Activated naive CD4-positive, alpha-beta T cell treated with anti-CD3 and anti-CD28 coated beads, Interleukin-2, amount 50 U/mL, for 72 hours (primary cell): ENCODE data around the gene GPR15LG. TPM values are rescaled to one million over a fixed set of nuclear protein-coding genes. Genes with fewer than 3 reads are reported as not detected.
"Not testable (repeated sequence)": the region's sequence is repeated elsewhere in the genome, so short reads cannot be mapped to it uniquely, and the experiment has no call there.

Experiments used
- ATAC-seq, 2 donors: fragments of 150-1000 bp; cut with Tn5 transposase; 2 replicates each; pipeline ENCODE4 v1.10.0; 2021; ENCODE audit warnings: mild to moderate bottlenecking in 2 of 2, moderate library complexity in 2 of 2
- DNase-seq, 2 donors: peaks; one replicate each; pipeline ENCODE4 v3.0.0; 2021 to 2022; ENCODE audit warnings: low spot score in 2 of 2
- H3K27ac Mint-ChIP-seq, 2 donors: one replicate each; pipeline ENCODE4 v1.8.0; 2022; ENCODE audit warnings: mild to moderate bottlenecking in 2 of 2, mixed read lengths in 2 of 2
- H3K36me3 Mint-ChIP-seq, 2 donors: one replicate each; pipeline ENCODE4 v1.8.0; 2022; ENCODE audit warnings: mixed read lengths in 2 of 2
- H3K9me3 Mint-ChIP-seq, 2 donors: one replicate each; pipeline ENCODE4 v1.8.0; 2022; ENCODE audit warnings: mixed read lengths in 2 of 2
- total RNA-seq, 2 donors: library from RNA; stranded (reverse); gene quantifications; one replicate each; pipeline ENCODE4 v1.2.3, GENCODE V29; 2022

Gene GPR15LG
- total RNA-seq: not detected

DNA sequence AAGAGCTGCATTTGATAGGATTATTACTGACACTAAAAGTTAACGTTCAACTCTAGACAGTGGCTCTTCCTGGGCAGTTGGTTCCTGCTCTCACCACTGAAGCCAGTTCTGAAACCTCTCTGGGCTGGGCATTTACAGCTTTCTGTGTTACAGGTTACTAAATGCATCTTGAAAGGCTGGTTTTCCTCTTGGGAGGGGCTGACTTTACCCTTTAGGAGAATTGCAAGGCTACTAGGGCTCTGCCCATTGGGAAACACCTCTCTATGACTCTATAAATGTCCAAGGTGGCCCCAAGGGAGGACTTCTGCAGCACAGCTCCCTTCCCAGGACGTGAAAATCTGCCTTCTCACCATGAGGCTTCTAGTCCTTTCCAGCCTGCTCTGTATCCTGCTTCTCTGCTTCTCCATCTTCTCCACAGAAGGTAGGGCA, at the start of gene GPR15LG:
Gene GPR15LG, plus strand, starts transcription at position 301 of the 429 bp plus-strand sequence. Its CDS starts 51 bp downstream, at position 352.
- no peaks in the 10 kb centered on the region for H3K9me3 Mint-ChIP-seq
- H3K27ac Mint-ChIP-seq: no peak within 1 kb of the TSS
- no peak for DNase-seq
- no peak for ATAC-seq
- H3K36me3 Mint-ChIP-seq: no peaks in the 10 kb centered on the region

- H3K9me3 Mint-ChIP-seq: peaks cover 17% of the 10 kb centered on the region in 2 donors
- H3K27ac Mint-ChIP-seq, DNase-seq: not testable (repeated sequence)
- H3K36me3 Mint-ChIP-seq: peaks cover 11 to 34% of the 10 kb centered on the region in 2 donors
- ATAC-seq: peak; percentile 71 to 74
Observed at GRCh38 chr10:84125910-84126784, 47.5 kb upstream of the GPR15LG start.

DNA sequence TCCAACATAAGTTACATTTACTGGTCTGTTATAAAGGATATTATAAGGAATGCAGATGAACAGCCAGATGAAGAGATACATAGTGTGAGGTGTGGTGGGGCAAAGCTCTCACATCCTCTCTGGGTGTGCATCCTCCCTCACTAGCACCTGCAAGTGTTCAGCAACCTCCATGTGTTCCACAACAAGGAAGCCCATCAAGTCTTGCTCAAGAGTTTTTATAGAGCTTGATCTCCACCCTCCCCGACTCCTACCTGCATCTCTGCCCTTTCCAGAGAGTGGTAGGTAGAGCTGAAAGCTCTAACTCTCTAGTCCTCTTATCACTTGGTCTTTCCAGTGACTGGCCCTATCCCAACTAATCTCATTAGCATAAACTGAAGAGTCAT, 46.8 kb upstream of the GPR15LG start:
- ATAC-seq (no peak), DNase-seq (no peak)
- H3K36me3 Mint-ChIP-seq: peaks cover 11 to 34% of the 10 kb centered on the region in 2 donors
- H3K27ac Mint-ChIP-seq: no peak overlapping the region
- H3K9me3 Mint-ChIP-seq: peaks cover 17% of the 10 kb centered on the region in 2 donors

- DNase-seq (no peak), ATAC-seq (no peak)
- Mint-ChIP-seq H3K9me3 (no peaks in the 10 kb centered on the region), H3K36me3 (peaks cover 10% of the 10 kb centered on the region in 2 donors), H3K27ac (no peak overlapping the region)
Observed at GRCh38 chr10:84135836-84136235, 37.8 kb upstream of the GPR15LG start.

GRCh38 chr10:84137811-84138210, 35.8 kb upstream of the GPR15LG start:
- H3K9me3 Mint-ChIP-seq: no peaks in the 10 kb centered on the region

DNA sequence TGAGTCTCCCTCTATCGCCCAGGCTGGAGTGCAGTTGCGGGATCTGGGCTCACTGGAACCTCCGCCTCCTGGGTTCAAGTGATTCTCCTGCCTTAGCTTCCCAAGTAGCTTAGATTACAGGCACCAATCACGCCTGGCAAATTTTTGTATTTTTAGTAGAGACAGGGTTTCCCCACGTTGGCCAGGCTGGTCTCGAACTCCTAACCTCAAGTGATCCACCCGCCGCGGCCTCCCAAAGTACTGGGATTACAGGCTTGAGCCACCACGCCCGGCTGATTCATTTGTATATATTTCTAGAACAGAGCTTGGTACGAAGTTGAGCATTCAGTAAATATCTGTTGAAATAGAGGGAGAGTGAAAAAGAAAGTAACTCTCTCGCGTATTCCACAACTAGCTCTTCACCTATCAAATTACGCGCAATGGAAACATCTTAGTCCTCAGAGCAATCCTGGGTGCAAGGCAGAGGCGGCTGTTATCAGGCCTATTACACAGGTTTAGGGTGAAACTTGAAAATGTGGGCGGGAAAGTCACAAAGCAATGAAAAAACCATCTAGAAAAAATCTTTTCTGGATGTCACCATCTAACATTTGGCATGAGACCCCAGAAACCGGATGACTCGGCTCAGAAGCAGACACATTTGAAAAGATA, 35.0 kb upstream of the GPR15LG start:
- peaks cover 16 to 20% of the 10 kb centered on the region in 2 donors for H3K36me3 Mint-ChIP-seq
- DNase-seq (peak; percentile 50 to 70), ATAC-seq (peak; percentile 50 to 73)
- no peaks in the 10 kb centered on the region for H3K9me3 Mint-ChIP-seq
- peak overlapping the region; percentile 95 to 98 for H3K27ac Mint-ChIP-seq

More at GRCh38 chr10:84137811-84138210, 35.8 kb upstream of the GPR15LG start:
- ATAC-seq: no peak
- Mint-ChIP-seq H3K27ac (peak overlapping the region; percentile 95 to 98), H3K36me3 (peaks cover 16 to 20% of the 10 kb centered on the region in 2 donors)
- no peak for DNase-seq

DNA sequence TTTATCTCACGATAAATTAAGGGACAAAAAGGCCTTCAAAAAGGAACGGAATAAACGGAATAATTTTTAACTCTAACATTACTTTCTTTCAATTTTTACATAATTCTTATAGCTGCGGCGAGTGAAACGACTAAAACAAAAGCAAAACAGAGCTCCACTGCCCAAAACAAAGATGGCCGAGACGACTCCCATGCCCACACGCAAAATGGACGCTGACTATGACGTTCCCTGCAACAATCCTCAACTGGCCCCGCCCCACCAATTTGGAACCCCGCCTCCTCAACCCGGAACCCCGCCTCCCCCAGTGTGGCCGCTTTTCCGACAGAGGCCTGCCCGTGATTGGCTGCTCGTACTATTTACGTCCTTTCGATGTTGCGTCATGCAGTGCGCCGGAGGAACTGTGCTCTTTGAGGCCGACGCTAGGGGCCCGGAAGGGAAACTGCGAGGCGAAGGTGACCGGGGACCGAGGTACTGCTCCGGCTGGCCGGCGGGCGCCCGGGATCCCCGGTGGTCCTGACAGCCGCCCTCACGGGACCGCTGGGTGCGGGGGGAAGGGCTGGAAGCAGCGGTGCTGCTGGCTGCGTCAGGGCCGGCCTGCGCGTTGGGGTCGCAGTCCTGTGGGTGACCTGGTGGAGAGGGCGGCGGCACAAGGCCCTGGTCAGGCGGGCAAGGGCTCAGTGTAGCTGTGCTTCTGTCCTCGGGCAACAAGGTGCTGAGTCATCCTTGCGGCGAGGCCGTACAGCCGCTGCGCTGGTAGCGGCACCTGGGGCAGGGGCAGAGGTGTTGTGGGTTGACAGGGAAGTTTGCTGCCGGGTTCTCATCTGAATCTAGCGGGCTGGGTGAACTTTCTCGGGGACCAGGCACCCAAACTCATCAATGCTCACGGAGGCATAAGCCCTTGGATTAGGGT, 34.2 kb upstream of the GPR15LG start, which contains the start of gene GHITM:
Gene GHITM, plus strand, starts transcription at position 384 of the 910 bp plus-strand sequence. CDS start 1,992 bp downstream, outside the sequence.
- peak; percentile 99 for DNase-seq
- H3K27ac Mint-ChIP-seq: peak within 1 kb of the TSS; percentile 95 to 98
- ATAC-seq: peak; percentile 94
- no peaks in the 10 kb centered on the region for H3K9me3 Mint-ChIP-seq
- H3K36me3 Mint-ChIP-seq: peaks cover 16 to 20% of the 10 kb centered on the region in 2 donors

DNA sequence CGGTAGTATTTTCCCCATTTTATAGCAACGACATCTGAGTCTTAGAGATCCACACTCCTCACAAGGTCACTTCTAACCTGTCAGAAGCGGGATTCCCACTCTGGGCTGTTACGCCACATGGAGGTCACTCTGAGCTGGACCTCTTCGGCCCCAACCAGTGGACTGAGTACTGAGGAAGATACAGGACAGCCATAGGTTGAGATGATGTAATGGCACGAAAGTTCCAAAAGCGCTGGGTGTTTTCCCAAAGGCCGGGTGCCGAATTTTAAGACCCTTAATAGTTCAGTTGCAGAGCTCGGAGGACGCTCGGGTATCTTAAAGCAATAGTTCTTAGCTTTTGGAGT, 33.6 kb upstream of the GPR15LG start:
- Mint-ChIP-seq H3K27ac (peak overlapping the region; percentile 95 to 98), H3K9me3 (no peaks in the 10 kb centered on the region), H3K36me3 (peaks cover 16 to 26% of the 10 kb centered on the region in 2 donors)
- ATAC-seq: peak in 1 of 2 donors; percentile 5
- DNase-seq: peak in 1 of 2 donors; percentile 57

GRCh38 chr10:84147347-84147746, 26.3 kb upstream of the GPR15LG start:
- Mint-ChIP-seq H3K27ac (no peak overlapping the region), H3K9me3 (no peaks in the 10 kb centered on the region), H3K36me3 (peaks cover 0 to 18% of the 10 kb centered on the region in 2 donors)
- ATAC-seq (no peak), DNase-seq (no peak)

- peaks cover 0 to 18% of the 10 kb centered on the region in 2 donors for H3K36me3 Mint-ChIP-seq
Observed at GRCh38 chr10:84148006-84148597, 25.5 kb upstream of the GPR15LG start.

GRCh38 chr10:84149854-84150253, 23.7 kb upstream of the GPR15LG start:
- H3K36me3 Mint-ChIP-seq: peaks cover 0 to 15% of the 10 kb centered on the region in 2 donors
- no peak for ATAC-seq
- H3K9me3 Mint-ChIP-seq: no peaks in the 10 kb centered on the region
- DNase-seq: no peak
- H3K27ac Mint-ChIP-seq: no peak overlapping the region

More at GRCh38 chr10:84148006-84148597, 25.5 kb upstream of the GPR15LG start:
- not testable (repeated sequence) for H3K27ac Mint-ChIP-seq, DNase-seq, H3K9me3 Mint-ChIP-seq
- ATAC-seq: peak in 1 of 2 donors; percentile 42

- ATAC-seq: peak; percentile 41 to 86
- H3K27ac Mint-ChIP-seq: peak overlapping the region; percentile 20 to 79
Observed at GRCh38 chr10:84152769-84153168, 20.8 kb upstream of the GPR15LG start.

GRCh38 chr10:84155521-84155920, 18.1 kb upstream of the GPR15LG start:
- Mint-ChIP-seq H3K36me3 (peaks cover 0 to 6% of the 10 kb centered on the region in 2 donors), H3K9me3 (no peaks in the 10 kb centered on the region), H3K27ac (peak overlapping the region in 1 of 2 donors; percentile 34)
- no peak for DNase-seq
- no peak for ATAC-seq

More at GRCh38 chr10:84152769-84153168, 20.8 kb upstream of the GPR15LG start:
- Mint-ChIP-seq H3K9me3 (no peaks in the 10 kb centered on the region), H3K36me3 (peaks cover 0 to 6% of the 10 kb centered on the region in 2 donors)
- DNase-seq: no peak

- Mint-ChIP-seq H3K27ac (peak overlapping the region in 1 of 2 donors; percentile 34), H3K9me3 (no peaks in the 10 kb centered on the region), H3K36me3 (peaks cover 0 to 6% of the 10 kb centered on the region in 2 donors)
- no peak for ATAC-seq
- DNase-seq: no peak
Observed at GRCh38 chr10:84156009-84156408, 17.6 kb upstream of the GPR15LG start.

- Mint-ChIP-seq H3K27ac (peak overlapping the region; percentile 6 to 17), H3K36me3 (peaks cover 0 to 6% of the 10 kb centered on the region in 2 donors), H3K9me3 (no peaks in the 10 kb centered on the region)
- ATAC-seq (peak; percentile 74 to 98), DNase-seq (peak in 1 of 2 donors; percentile 19)
Observed at GRCh38 chr10:84156768-84157167, 16.8 kb upstream of the GPR15LG start.

DNA sequence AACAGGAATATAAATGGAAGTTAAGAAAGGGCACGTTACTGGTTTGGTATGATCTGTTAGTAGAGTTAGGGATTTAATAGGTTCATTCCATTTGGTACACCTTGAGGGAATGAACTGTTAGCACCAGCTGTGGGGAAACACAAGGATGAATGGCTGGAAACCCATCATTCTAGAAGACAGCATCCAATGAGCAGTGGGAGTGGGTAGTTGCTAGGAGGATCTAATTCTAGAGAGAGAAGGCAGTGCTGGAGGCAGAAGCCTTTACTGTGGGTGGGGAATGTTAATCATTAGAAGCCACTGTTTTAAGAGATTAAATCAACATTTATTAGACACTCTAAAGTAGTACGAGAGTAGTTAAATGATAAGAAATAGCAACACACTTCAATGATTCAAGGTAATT, 15.5 kb upstream of the GPR15LG start:
- DNase-seq (no peak), ATAC-seq (no peak)
- no peaks in the 10 kb centered on the region for H3K9me3 Mint-ChIP-seq
- H3K36me3 Mint-ChIP-seq: peaks cover 0 to 6% of the 10 kb centered on the region in 2 donors
- no peak overlapping the region for H3K27ac Mint-ChIP-seq
